Neural cell (in vitro differentiated cells): Measurements from ENCODE around the gene EID2. TPM values are rescaled to one million over a fixed set of nuclear protein-coding genes. Genes with fewer than 3 reads are reported as not detected.

ENCODE experiments used
- H2AFZ ChIP-seq: fragments of 200-600, 300-800 bp; sonication (generic), shearing (Covaris generic); 2 replicates; pipeline ENCODE4 v1.6.0; 2014; ENCODE audit warnings: low read depth, mild to moderate bottlenecking, antibody characterized with exemption, low read length, moderate library complexity
- H3F3A ChIP-seq: fragments of 200-600 bp; shearing (Covaris generic); 2 replicates; pipeline ENCODE4 v1.6.1; 2016; ENCODE audit warnings: mild to moderate bottlenecking, moderate library complexity, mixed read lengths, antibody characterized with exemption, low read length; ENCODE audit not compliant: insufficient read depth, poor library complexity, severe bottlenecking
- H3K27ac ChIP-seq: fragments of 200-600, 300-800 bp; sonication (generic), shearing (Covaris generic); 2 replicates; pipeline ENCODE4 v1.5.1; 2014; ENCODE audit warnings: mild to moderate bottlenecking, low read length, moderate library complexity
- H3K27me3 ChIP-seq: fragments of 300-800, 200-600 bp; sonication (generic), shearing (Covaris generic); 2 replicates; pipeline ENCODE4 v1.6.0; 2014; ENCODE audit warnings: mild to moderate bottlenecking, low read depth, low read length, moderate library complexity; ENCODE audit not compliant: insufficient read depth
- H3K36me3 ChIP-seq: fragments of 300-800, 200-600 bp; sonication (generic), shearing (Covaris generic); 2 replicates; pipeline ENCODE4 v1.5.1; 2014; ENCODE audit warnings: mild to moderate bottlenecking, antibody characterized with exemption, low read length, moderate library complexity; ENCODE audit not compliant: insufficient read depth
- H3K4me2 ChIP-seq: fragments of 300-800, 200-600 bp; sonication (generic), shearing (Covaris generic); 2 replicates; pipeline ENCODE4 v1.6.0; 2014; ENCODE audit warnings: mild to moderate bottlenecking, low read length
- H3K4me3 ChIP-seq: fragments of 300-800, 200-600 bp; sonication (generic), shearing (Covaris generic); 2 replicates; pipeline ENCODE4 v1.5.1; 2014; ENCODE audit warnings: mild to moderate bottlenecking, low read length, moderate library complexity
- H3K79me2 ChIP-seq: fragments of 200-600 bp; shearing (Covaris generic); replicated peaks from 2 replicates; pipeline ENCODE4 v1.6.0; 2014; ENCODE audit warnings: mild to moderate bottlenecking, low read length, moderate library complexity; ENCODE audit not compliant: insufficient read depth
- H3K9ac ChIP-seq: fragments of 300-800, 200-600 bp; sonication (generic), shearing (Covaris generic); 2 replicates; pipeline ENCODE4 v1.6.1; 2016; ENCODE audit warnings: mild to moderate bottlenecking, low read length, mixed read lengths
- H3K9me2 ChIP-seq: fragments of 200-600 bp; shearing (Covaris generic); 2 replicates; pipeline ENCODE4 v1.6.1; 2016; ENCODE audit warnings: mild to moderate bottlenecking, low read length, mixed read lengths; ENCODE audit not compliant: insufficient read depth
- H3K9me3 ChIP-seq: fragments of 200-600, 300-800 bp; sonication (generic), shearing (Covaris generic); 2 replicates; pipeline ENCODE4 v1.6.1; 2016; ENCODE audit warnings: mild to moderate bottlenecking, mixed run types, low read length, moderate library complexity, mixed read lengths
- H4K20me1 ChIP-seq: fragments of 200-600 bp; shearing (Covaris generic); 2 replicates; pipeline ENCODE4 v1.6.1; 2016; ENCODE audit warnings: mild to moderate bottlenecking, mixed run types; ENCODE audit not compliant: insufficient read depth
- CTCF ChIP-seq: fragments of 450-650 bp; IDR thresholded peaks from 2 replicates; pipeline ENCODE4 v1.5.1; 2014; ENCODE audit warnings: antibody characterized with exemption, mild to moderate bottlenecking, moderate library complexity; ENCODE audit not compliant: poor library complexity, severe bottlenecking
- EP300 ChIP-seq: fragments of 450-650 bp; conservative IDR thresholded peaks from 2 replicates; pipeline ENCODE4 v1.6.1; 2014; ENCODE audit warnings: antibody characterized with exemption, mild to moderate bottlenecking, moderate library complexity; ENCODE audit not compliant: poor library complexity, severe bottlenecking
- EZH2 ChIP-seq: fragments of 200-600, 300-800 bp; shearing (Covaris generic), sonication (generic); IDR thresholded peaks from 2 replicates; pipeline ENCODE4 v1.6.1; 2014; ENCODE audit warnings: antibody characterized with exemption, low read length, borderline replicate concordance, mild to moderate bottlenecking; ENCODE audit not compliant: insufficient read depth, poor library complexity, severe bottlenecking
- MXI1 ChIP-seq: fragments of 450-650 bp; conservative IDR thresholded peaks from 2 replicates; pipeline ENCODE4 v1.6.1; 2014; ENCODE audit warnings: antibody characterized with exemption, mild to moderate bottlenecking; ENCODE audit not compliant: poor library complexity, severe bottlenecking
- POLR2AphosphoS5 ChIP-seq: IDR thresholded peaks from 2 replicates; pipeline ENCODE4 v1.6.1; 2012
- RAD21 ChIP-seq: fragments of 450-650 bp; conservative IDR thresholded peaks from 2 replicates; pipeline ENCODE4 v1.6.1; 2014; ENCODE audit warnings: antibody characterized with exemption, mild to moderate bottlenecking, moderate library complexity
- SMC3 ChIP-seq: fragments of 450-650 bp; conservative IDR thresholded peaks from 2 replicates; pipeline ENCODE4 v1.6.1; 2014; ENCODE audit warnings: antibody characterized with exemption, mild to moderate bottlenecking, moderate library complexity; ENCODE audit not compliant: poor library complexity
- TAF1 ChIP-seq: IDR thresholded peaks from 2 replicates; pipeline ENCODE4 v1.6.1; 2012; ENCODE audit warnings: low read depth
- polyA plus RNA-seq: library from polyadenylated mRNA; depleted of rRNA; stranded (reverse); fragments of >200 nt; gene quantifications from 2 replicates; pipeline ENCODE4 v1.2.3, GENCODE V29; 2014
- TF ChIP-seq, protein P1 (sequence below): IDR thresholded peaks from 2 replicates; pipeline ENCODE4 v1.6.1; 2012; ENCODE audit warnings: borderline replicate concordance

Gene EID2
- polyA plus RNA-seq, 1 donor from 2014 or later = 47.4 TPM

DNA sequence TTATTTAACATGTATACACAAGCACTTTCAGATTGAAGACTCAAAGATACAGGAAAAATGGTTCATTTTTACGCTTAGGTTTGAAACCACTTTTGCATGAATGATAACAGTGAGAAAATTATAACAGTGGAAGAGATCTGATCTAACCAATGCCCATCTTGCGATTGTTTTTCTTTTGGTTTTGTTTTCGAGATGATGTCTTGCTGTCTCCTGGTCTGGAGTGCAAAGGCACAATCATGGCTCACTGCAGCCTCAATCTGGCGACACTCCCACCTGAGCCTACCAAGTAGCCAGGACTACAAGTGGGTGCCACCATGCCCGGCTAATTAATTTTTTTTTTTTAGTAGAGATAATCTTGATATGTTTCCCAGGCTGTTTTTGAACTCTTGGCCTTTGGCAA, 10.2 kb upstream of the EID2 start:
- Histone ChIP-seq H3K27ac (no peak overlapping the region), H3K79me2 (no peaks in the 10 kb centered on the region), H3K4me2 (no peak overlapping the region), H2AFZ (no peak overlapping the region), H4K20me1 (no peaks in the 10 kb centered on the region), H3K9me2 (no peaks in the 10 kb centered on the region), H3K9ac (no peak overlapping the region), H3F3A (no peaks in the 10 kb centered on the region), H3K36me3 (no peaks in the 10 kb centered on the region), H3K9me3 (no peaks in the 10 kb centered on the region), H3K4me3 (no peak overlapping the region), H3K27me3 (no peaks in the 10 kb centered on the region)
- TF ChIP-seq RAD21 = no peak
- no peak for TF ChIP-seq TAF1
- no peak for TF ChIP-seq CTCF
- TF ChIP-seq EP300 = no peak
- TF ChIP-seq SMC3 = no peak
- no peak for TF ChIP-seq MXI1
- TF ChIP-seq POLR2AphosphoS5 = no peak
- no peak for TF ChIP-seq EZH2
- TF ChIP-seq, protein P1, sequence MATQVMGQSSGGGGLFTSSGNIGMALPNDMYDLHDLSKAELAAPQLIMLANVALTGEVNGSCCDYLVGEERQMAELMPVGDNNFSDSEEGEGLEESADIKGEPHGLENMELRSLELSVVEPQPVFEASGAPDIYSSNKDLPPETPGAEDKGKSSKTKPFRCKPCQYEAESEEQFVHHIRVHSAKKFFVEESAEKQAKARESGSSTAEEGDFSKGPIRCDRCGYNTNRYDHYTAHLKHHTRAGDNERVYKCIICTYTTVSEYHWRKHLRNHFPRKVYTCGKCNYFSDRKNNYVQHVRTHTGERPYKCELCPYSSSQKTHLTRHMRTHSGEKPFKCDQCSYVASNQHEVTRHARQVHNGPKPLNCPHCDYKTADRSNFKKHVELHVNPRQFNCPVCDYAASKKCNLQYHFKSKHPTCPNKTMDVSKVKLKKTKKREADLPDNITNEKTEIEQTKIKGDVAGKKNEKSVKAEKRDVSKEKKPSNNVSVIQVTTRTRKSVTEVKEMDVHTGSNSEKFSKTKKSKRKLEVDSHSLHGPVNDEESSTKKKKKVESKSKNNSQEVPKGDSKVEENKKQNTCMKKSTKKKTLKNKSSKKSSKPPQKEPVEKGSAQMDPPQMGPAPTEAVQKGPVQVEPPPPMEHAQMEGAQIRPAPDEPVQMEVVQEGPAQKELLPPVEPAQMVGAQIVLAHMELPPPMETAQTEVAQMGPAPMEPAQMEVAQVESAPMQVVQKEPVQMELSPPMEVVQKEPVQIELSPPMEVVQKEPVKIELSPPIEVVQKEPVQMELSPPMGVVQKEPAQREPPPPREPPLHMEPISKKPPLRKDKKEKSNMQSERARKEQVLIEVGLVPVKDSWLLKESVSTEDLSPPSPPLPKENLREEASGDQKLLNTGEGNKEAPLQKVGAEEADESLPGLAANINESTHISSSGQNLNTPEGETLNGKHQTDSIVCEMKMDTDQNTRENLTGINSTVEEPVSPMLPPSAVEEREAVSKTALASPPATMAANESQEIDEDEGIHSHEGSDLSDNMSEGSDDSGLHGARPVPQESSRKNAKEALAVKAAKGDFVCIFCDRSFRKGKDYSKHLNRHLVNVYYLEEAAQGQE = no peak

DNA sequence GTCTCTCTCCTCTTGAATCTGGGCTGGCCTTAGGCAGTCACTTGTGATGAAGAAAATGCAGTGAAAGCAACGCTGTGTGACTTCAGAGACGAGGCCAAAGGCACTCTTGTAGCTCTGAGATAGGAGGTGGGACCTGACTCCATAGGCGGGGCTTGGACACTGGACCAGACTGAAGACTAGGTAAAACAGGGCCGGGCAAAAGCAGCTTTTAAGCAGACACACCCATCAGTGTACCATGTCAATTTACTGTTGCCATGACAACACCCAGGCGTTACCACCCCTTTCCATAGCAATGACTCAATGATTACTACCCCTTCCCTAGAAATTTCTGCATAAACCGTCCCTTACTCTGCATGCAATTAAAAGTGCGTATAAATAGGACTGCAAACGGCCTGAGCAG, 6.6 kb upstream of the EID2 start:
- no peaks in the 10 kb centered on the region for H3K27me3 ChIP-seq
- no peaks in the 10 kb centered on the region for H3F3A ChIP-seq
- no peak for TF ChIP-seq EZH2
- no peaks in the 10 kb centered on the region for H3K9me3 ChIP-seq
- no peak overlapping the region for H2AFZ ChIP-seq
- H3K9me2 ChIP-seq = no peaks in the 10 kb centered on the region
- no peaks in the 10 kb centered on the region for H4K20me1 ChIP-seq
- H3K4me2 ChIP-seq = no peak overlapping the region
- no peak overlapping the region for H3K4me3 ChIP-seq
- no peaks in the 10 kb centered on the region for H3K36me3 ChIP-seq
- no peaks in the 10 kb centered on the region for H3K79me2 ChIP-seq
- H3K9ac ChIP-seq = no peak overlapping the region
- H3K27ac ChIP-seq = no peak overlapping the region

DNA sequence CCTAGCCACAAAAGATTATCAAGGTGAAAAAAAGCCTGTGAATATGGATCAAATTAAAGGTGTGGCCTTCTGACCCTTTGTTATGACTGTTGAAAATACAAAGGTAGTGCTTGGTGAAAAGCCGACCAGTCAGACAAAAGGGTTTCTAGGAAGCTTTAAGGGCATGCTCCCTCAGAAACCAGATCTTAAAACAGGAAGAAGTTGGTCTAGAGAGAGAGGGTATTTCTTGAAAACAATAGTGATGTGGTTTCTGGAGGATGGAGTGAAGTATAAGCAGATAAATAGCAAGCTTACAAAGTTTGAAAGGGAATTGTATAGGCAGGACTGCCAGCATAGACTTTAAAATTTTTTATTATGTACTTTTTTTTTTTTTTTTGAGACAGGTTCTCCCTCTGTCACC, 5.0 kb upstream of the EID2 start:
- Histone ChIP-seq H3K4me3 (no peak overlapping the region), H3K27me3 (no peaks in the 10 kb centered on the region), H4K20me1 (no peaks in the 10 kb centered on the region), H3K9ac (no peak overlapping the region), H3K36me3 (no peaks in the 10 kb centered on the region), H3K9me2 (no peaks in the 10 kb centered on the region), H3K27ac (no peak overlapping the region), H3K79me2 (no peaks in the 10 kb centered on the region), H3K4me2 (no peak overlapping the region), H2AFZ (no peak overlapping the region), H3F3A (no peaks in the 10 kb centered on the region), H3K9me3 (no peaks in the 10 kb centered on the region)
- TF ChIP-seq RAD21 (no peak), TAF1 (no peak), CTCF (no peak), POLR2AphosphoS5 (no peak), SMC3 (no peak), EZH2 (no peak), EP300 (no peak), MXI1 (no peak)
- TF ChIP-seq, protein P1 = no peak
